Activated T-cell treated with anti-CD3 and anti-CD28 coated beads for 24 hours (primary cell): ENCODE data around the gene ZFP1.

ENCODE experiments used
- DNase-seq: peaks from one replicate; pipeline ENCODE4 v3.0.0-alpha.2; 2020; ENCODE audit warnings: low read depth

The ZFP1 gene

DNA sequence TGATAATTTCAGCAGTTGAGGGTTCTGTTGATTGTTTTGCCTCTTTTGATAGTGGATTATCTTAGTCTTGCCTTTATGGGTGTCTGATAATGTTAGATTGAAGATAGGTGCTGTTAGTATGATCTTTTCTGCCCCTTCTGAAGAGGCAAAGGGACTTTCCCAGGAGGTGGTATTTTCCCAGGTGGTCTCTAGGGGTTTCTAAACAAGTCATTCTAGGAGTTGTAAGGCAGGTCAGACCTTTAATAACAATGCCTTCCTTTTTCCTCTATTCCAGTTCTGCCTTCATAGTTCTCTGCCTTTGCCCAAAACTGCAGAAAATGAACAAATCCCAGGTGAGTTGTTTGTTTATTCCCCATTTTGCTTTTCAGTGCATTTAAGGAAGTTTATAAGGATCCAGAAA, 4.3 kb downstream of the ZFP1 start:
- DNase-seq, result no peak

GRCh38 chr16:75160386-75160785, 12.1 kb downstream of the ZFP1 start:
- no peak for DNase-seq

GRCh38 chr16:75169899-75170405, 21.6 kb downstream of the ZFP1 start:
- DNase-seq, result no peak

- DNase-seq, result no peak
These were observed 24.3 kb downstream of the ZFP1 start for GRCh38 chr16:75172578-75172977.

DNA sequence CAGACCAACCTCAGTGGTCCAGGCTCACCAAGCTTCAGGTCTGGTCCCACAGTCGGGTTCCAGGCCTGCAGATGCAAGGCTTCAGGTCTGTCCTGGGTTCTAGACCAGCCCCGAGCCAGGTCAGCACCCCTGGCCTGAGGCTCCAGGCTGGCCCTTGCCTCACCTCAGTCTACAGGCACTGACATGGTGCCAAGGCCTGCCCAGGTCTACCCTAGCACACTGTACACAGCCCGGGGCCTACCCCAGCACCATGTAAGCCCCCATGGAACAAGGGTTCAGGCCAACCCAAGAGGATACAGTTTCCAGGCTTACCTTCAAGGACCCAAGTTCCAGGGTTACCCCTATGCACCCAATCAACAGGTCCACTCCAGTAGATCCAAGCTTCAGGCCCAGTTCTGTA, 26.8 kb downstream of the ZFP1 start:
- DNase-seq, result no peak

- DNase-seq, result no peak
These were observed 28.6 kb downstream of the ZFP1 start for GRCh38 chr16:75176926-75177325.

GRCh38 chr16:75179208-75179607, 30.9 kb downstream of the ZFP1 start:
- DNase-seq, result no peak

- DNase-seq, result no peak
These were observed 33.3 kb downstream of the ZFP1 start for GRCh38 chr16:75181630-75182029.

DNA sequence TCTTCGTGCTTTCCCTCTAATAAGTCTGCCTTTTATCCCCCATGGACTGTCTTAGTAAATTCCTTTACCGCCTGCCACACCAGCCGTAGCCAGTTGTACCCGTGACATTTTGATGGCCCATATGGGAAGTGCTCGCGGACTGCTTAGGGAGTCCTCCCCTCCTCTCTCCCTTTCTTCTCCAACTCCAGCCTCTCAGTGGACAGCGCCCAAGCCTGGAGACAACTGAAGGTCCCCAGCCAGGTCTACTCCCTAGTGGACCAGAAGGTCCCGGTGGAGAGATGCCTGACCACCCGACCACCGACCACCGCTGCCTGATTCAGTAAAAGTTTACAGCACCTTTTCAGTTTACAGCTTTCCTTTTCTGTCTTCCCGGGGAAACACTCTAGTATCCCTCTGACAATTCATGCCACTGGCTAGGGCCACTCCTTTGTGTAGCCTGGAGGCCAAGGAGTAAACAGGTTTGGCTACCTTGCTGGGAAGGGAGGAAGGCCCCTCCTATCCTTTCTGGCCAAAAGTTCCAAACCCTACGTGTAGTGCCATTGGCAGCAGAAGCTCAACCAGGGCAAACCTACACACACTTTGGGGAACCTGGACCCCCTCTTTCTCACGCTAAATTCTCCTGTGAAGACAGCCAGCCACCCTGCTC, 40.6 kb downstream of the ZFP1 start:
- no peak for DNase-seq

DNA sequence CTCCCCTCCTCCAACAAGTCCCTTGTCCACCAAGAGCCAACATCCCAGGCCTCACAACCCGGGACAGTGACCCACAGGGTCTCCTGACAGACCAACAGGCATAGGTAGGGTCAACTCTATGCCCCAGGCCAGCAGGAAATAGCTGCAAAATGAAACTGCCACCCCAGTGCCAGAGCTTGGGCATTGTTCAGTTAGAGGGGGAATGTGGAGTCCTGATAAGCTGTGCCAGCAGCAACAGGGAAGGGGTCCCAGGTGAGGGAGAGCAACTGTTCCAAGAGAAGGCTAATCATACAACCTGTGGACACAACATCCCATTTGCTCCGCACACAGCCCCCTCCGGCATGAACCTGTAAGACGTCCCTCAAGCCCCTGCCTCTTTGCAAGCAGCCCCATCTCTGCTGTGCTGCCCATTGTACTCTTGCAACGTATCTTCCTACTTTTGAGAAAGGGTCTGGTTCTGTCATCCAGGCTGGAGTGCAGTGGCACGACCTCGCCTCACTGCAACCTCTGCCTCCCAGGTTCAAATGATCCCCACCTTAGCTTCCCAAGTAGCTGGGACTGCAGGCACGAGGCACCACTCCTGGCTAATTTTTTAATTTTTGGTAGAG, 41.4 kb downstream of the ZFP1 start:
- no peak for DNase-seq

- DNase-seq, result no peak
These were observed 44.4 kb downstream of the ZFP1 start for GRCh38 chr16:75192606-75193264.

GRCh38 chr16:75193265-75193650, 44.9 kb downstream of the ZFP1 start:
- no peak for DNase-seq

- DNase-seq, result no peak
These were observed 45.6 kb downstream of the ZFP1 start for GRCh38 chr16:75193730-75194444.

DNA sequence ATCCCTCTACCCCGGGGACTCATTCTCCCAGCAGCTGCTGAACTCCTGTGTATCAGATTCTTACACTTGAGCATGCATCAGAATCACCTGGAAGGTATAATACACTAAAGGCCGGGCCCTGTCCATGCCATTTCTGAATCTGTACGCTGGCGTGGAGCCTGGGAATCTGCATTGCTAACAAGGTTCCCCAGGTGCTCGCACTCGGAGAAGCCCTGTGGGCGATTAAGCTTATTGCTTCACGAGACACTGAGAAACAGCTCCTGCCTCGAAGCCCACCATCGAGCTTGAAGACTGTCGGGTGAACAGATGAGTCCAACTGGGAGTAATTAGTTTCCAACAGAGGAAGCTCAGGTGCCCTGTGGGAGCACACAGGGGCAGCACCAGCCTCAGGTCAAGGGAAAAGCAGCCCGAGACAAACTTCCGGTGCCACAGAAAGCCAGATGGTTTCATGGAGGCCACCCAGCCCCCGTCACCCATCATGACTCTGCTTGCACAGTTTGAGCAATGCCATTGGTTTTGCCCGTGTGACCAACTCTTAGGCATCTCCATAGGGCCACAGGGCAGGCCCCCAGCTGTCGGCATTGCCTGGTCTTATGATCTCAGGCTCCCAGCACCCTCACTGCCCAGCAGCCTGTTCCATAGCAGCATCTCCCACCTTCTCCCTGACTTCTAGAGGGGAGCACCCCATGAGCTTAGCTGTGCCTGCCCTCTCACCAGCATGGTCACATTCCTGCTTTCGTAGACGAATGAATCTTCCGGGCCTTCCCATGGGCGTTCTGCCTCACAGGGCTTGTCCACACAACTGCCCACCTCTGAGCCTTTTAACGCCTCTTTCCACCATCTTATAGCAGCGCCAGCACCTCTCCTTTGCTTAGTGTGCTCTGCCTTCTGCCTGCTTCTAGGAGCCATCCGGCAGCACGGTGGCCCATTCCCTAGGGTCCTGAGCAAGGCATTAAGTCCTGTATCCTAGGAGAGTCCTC, 47.8 kb downstream of the ZFP1 start:
- no peak for DNase-seq

DNA sequence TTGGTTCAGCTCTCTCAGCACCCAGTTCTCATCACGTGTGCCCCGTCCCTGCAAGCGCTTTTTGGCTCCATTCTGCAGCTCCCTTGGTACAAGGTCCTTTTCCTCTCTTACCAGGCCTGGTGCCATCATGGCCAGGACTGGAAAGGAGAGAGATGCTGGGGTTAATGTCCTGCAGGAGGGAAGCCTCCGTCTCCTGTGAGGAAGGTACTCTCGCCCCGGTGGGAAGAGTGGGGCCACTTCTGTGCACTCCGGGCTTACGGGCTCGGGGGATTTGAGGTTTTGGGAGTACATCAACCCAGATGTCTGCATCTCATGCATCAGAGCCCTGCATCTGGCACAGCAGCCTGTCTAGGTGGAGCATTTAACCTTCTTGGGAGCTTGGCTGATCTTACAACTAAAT, 48.5 kb downstream of the ZFP1 start:
- no peak for DNase-seq

- no peak for DNase-seq
These were observed 49.3 kb downstream of the ZFP1 start for GRCh38 chr16:75197522-75198134.

DNA sequence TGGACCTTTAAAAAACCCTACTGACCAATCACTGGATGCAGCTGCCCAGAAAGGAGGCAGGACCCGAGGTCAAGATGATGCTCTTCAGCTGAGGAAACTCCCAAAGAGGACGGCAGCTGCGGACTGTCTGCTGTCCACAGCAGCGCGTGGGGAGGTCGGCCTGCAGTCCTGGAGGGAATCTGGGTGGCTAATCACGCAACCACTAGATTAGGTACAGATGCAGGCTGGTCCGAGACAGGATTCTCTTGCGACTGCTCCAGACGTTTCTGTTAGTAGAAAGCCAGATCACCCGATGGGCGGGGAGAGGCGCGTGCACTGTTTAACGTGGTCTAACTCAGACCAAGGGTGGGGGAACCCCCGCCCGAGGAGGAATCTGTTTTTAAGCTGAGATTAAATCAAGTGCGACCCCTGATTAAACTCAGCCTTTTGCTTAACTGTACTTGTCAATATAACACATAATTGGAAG, 49.8 kb downstream of the ZFP1 start:
- no peak for DNase-seq

GRCh38 chr16:75202069-75202590, 53.8 kb downstream of the ZFP1 start:
- DNase-seq, result no peak

DNA sequence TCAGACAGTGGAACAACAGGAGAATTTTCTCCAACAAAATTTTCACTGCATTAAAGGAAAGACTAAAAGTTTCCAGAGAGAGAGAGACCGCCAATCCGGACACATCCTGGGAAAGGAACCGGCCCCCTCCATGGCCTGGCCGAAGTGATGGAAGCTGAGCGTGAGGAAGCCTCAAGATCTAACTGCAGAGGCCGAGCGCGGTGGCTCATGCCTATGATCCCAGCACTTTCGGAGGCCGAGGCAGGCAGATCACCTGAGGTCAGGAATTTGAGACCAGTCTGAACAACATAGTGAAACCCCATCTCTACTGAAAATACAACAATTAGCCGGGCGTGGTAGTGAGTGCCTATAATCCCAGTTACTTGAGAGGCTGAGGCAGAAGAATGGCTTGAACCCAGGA, 54.8 kb downstream of the ZFP1 start:
- no peak for DNase-seq

- no peak for DNase-seq
These were observed 55.5 kb downstream of the ZFP1 start for GRCh38 chr16:75203667-75204409.
